ENCODE measurements around the gene ABCB7. TPM values are rescaled to one million over a fixed set of nuclear protein-coding genes. Genes with fewer than 3 reads are reported as not detected.

ABCB7 gene
- total RNA-seq, 4 donors from 2014 or later, result 26.5 to 48.4 (median 42.4) TPM

DNA sequence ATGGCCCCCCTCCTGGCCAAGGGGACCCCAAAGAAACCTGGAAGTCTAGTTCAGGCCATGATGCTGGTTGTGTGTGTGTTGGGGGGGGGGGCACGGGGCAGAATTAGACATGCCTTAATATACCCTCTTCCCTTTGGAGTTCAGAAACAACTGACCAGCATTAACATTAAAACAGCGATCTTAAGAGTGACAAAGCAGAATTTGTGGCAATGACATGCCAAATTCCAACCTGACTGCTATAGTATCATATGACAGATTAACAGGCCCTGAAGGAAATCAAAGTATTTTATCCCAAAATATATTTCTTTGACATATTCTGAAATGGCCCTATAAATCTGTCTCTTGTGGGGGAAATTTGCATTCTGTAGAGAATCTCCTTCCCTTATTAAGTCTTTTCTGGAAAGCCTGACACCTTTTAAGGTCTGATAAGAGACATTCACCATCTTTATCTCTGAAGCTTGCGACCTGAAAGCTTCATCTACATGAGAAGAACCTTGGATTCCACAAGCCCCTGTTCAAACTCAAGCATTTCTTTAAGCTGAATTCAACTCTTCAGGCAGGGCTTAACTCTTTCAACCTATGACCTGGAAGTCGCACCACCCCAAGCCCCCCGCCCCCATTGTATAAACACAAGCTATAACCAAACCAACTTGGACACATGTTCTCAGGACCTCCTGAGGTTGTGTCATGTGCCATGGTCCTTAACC is 40.2 kb downstream of the ABCB7 start:
- DNase-seq (ENCODE audit: low spot score) (no peak), ATAC-seq (ENCODE audit: low FRiP score) (no peak)

GRCh38 chrX:75114638-75115037 is 41.4 kb downstream of the ABCB7 start:
- no peak for TF ChIP-seq CTCF (IDR thresholded peaks at IDR 0.05)
- no peak for ATAC-seq (ENCODE audit: low FRiP score)
- no peak for DNase-seq (ENCODE audit: low spot score)

More for the DNA sequence above, 40.2 kb downstream of the ABCB7 start:
- no peak for TF ChIP-seq CTCF (IDR thresholded peaks at IDR 0.05)

DNA sequence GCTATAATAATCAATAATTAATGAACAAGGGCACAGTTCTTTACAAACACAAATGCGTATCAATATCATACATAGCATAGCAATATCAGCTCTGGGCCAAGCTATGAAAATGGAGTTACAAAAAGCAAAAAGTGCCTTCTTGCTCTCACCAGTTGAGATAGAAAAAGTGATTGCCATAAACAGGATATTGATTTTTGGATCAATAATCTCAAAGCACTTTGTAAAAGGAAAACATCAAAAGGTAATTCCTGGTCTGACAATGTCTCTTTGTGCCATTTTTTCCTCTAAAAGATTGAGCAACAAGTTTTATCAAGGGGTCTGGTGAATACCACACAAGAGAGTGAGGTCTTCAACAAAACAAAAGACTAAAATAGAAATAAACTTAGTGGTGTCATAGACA is 42.4 kb downstream of the ABCB7 start:
- DNase-seq (ENCODE audit: low spot score) (no peak), ATAC-seq (ENCODE audit: low FRiP score) (no peak)
- TF ChIP-seq CTCF (IDR thresholded peaks at IDR 0.05), result no peak

GRCh38 chrX:75107863-75108509 is 48.1 kb downstream of the ABCB7 start:
- DNase-seq (ENCODE audit: low spot score) (no peak), ATAC-seq (ENCODE audit: low FRiP score) (no peak)
- TF ChIP-seq CTCF (IDR thresholded peaks at IDR 0.05), result no peak

- DNase-seq (ENCODE audit: low spot score) (no peak), ATAC-seq (ENCODE audit: low FRiP score) (no peak)
- TF ChIP-seq CTCF (IDR thresholded peaks at IDR 0.05), result no peak
Measured at GRCh38 chrX:75106772-75107171, 49.3 kb downstream of the ABCB7 start.

GRCh38 chrX:75096331-75096730 is 59.8 kb downstream of the ABCB7 start:
- no peak for TF ChIP-seq CTCF (IDR thresholded peaks at IDR 0.05)
- DNase-seq (ENCODE audit: low spot score) (no peak), ATAC-seq (ENCODE audit: low FRiP score) (no peak)

- TF ChIP-seq CTCF (IDR thresholded peaks at IDR 0.05), result no peak
- ATAC-seq (ENCODE audit: low FRiP score), result peak; percentile 78
- no peak for DNase-seq (ENCODE audit: low spot score)
Measured at GRCh38 chrX:75086731-75087195, 69.3 kb downstream of the ABCB7 start.

All from omental fat pad (tissue), 4 donors.